MG63 (cell line): ENCODE results near the gene MUC6. TPM values are rescaled to one million over a fixed set of nuclear protein-coding genes. Genes with fewer than 3 reads are reported as not detected.

ENCODE experiments used
- DNase-seq: peaks from one replicate; pipeline ENCODE4 v3.0.0-alpha.2; 2020
- H3K27me3 ChIP-seq: fragments of 250-450 bp; sonication (Bioruptor Pico); 2 replicates; pipeline ENCODE4 v1.5.1; 2020; ENCODE audit warnings: mild to moderate bottlenecking, moderate library complexity
- H3K36me3 ChIP-seq: fragments of 250-450 bp; sonication (Bioruptor Pico); 2 replicates; pipeline ENCODE4 v1.5.1; 2020; ENCODE audit warnings: mild to moderate bottlenecking, moderate library complexity
- H3K4me3 ChIP-seq: fragments of 250-450 bp; sonication (Bioruptor Pico); 2 replicates; pipeline ENCODE4 v1.5.1; 2020; ENCODE audit warnings: mild to moderate bottlenecking, moderate library complexity
- H3K9me3 ChIP-seq: fragments of 250-450 bp; sonication (Bioruptor Pico); 2 replicates; pipeline ENCODE4 v1.5.1; 2020; ENCODE audit warnings: mild to moderate bottlenecking, moderate library complexity
- total RNA-seq: library from RNA; depleted of rRNA; stranded (reverse); fragments of >200 nt; shearing (Covaris generic); gene quantifications from 2 replicates; pipeline ENCODE4 v1.2.3, GENCODE V29; 2014; ENCODE audit warnings: low replicate concordance

Gene MUC6
- total RNA-seq, 1 experiment from 2014 or later = not detected

DNA sequence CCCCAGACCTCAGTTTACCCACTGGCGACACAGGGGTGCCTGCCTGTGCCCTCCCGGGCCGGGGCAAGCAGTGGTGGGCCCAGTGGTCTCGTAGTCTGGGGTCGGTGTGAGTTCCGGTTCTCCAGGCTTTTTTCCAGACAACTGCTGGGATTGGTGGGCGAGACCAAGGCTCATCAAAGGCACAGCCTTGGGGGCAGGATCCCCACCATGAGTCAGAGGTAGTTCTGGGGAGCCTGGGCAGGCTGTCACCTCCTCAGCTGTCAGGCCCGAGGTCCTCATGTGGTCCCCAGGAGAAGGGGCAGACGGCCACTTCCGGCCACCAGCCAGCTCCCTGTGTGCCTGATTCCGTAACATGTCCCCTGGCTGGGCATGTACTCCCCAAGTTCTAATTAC is 37.3 kb upstream of the MUC6 start:
- no peak for DNase-seq
- H3K36me3 ChIP-seq = no peaks in the 10 kb centered on the region
- H3K9me3 ChIP-seq = no peaks in the 10 kb centered on the region
- no peak overlapping the region for H3K4me3 ChIP-seq
- no peaks in the 10 kb centered on the region for H3K27me3 ChIP-seq

DNA sequence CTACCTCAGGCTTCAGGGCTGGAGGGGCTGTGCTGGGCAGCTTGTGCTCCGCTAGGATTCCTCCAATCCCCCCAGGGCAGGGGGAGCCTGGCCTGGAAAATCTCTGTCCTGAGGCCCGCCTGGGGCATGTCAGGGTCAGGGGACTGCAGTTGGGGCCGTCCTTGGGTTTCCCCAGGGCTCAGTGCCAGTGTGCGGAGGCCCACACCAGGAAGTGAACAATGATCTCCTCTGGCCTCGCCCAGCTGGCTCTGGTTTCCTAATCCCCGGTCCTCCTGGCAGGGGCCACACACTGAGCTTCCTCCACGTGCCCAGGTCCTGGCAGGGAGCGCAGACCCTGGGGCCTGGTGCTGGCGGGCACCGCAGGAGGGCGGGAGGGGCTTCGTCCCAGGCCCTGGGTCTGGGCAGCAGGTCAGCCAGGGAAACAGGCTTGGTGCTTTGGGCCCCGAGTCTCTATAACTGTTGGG is 36.8 kb upstream of the MUC6 start:
- no peak overlapping the region for H3K4me3 ChIP-seq
- peaks cover 2% of the 10 kb centered on the region; the same call in 1 of the 2 replicates for H3K27me3 ChIP-seq
- no peaks in the 10 kb centered on the region for H3K36me3 ChIP-seq
- peak; percentile 95 for DNase-seq
- H3K9me3 ChIP-seq = no peaks in the 10 kb centered on the region

DNA sequence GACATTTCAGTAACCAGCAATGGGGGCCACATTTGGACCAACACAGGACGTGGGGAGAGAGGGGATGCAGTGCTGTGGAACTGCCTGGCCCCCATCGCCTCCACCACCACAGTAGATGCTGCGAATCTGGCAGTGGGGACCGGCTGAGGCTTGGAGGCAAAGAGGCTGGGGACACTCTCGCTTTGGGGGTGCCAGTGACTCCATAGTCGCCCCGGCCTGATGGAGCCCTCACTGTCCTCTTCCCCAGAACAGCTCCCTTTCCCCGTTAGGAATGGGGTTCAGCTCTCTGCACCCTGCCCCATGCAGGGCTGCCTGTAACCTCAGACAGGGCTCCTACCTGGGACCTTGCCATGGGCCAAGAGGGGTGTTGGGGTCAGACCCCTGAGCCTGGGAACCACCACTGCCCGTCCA is 36.3 kb upstream of the MUC6 start:
- Histone ChIP-seq H3K36me3 (no peaks in the 10 kb centered on the region), H3K9me3 (no peaks in the 10 kb centered on the region), H3K4me3 (no peak overlapping the region), H3K27me3 (peaks cover 6% of the 10 kb centered on the region)
- no peak for DNase-seq

DNA sequence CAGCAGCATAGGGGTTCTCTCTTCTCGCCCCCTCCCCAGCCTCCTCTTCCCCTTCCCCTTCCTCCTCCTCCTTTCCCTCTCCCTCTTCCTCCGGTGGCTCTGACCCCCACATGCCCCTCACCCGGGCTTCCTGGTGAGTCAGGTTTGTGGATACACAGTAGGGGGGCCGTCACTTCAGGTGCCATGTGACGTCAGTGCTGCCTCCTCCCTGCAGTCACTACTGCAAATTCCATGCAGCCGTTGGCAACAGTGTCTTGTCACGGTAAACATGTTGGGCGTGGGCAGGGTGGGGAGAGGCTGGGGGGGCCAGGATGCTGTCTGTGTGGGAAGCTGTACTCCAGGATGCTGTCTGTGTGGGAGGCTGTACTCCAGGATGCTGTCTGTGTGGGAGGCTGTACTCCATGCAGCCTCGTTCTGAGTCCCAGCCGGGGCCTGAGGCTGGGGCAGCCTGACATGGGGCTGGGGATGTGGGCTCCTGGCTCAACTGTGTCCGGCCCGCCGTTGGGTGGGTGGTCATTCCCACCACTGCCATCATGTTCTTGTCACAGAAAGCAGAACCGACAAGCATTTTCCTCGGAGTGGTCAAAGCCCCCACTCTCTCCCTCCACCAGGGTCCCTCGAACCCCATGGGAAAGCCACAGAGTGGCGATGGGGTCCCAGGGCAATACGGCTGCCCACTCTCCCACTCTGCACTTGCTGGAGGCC is 35.8 kb upstream of the MUC6 start:
- Histone ChIP-seq H3K27me3 (peaks cover 10% of the 10 kb centered on the region), H3K4me3 (no peak overlapping the region), H3K9me3 (no peaks in the 10 kb centered on the region), H3K36me3 (no peaks in the 10 kb centered on the region)
- DNase-seq = peak; percentile 28

DNA sequence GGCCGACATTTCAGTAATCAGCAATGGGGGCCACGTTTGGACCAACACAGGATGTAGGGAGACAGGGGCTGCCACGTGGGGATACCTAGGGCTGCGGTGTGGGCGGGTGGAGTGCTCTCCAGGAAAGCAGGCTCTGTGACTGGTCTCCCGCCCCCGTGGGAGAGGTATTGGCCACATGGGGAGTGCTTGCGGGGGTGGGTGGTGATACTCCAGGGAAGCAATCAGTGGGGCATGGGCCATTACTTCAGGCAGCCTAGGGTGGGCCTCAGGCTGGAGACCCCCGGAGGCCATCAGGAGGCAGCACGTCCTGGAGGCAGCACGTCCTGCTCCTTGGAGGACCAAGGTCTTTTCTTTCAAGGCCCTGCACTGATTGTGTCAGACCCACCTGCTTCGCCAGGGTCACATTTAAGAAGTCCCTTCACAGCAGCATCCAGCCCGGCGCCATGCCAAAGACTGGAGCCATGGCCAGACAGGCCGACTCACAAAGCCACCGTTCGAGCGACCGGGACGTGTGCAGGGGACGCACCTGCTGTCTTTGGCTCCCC is 35.1 kb upstream of the MUC6 start:
- Histone ChIP-seq H3K4me3 (no peak overlapping the region), H3K36me3 (no peaks in the 10 kb centered on the region), H3K27me3 (peaks cover 12% of the 10 kb centered on the region), H3K9me3 (no peaks in the 10 kb centered on the region)
- DNase-seq = no peak

DNA sequence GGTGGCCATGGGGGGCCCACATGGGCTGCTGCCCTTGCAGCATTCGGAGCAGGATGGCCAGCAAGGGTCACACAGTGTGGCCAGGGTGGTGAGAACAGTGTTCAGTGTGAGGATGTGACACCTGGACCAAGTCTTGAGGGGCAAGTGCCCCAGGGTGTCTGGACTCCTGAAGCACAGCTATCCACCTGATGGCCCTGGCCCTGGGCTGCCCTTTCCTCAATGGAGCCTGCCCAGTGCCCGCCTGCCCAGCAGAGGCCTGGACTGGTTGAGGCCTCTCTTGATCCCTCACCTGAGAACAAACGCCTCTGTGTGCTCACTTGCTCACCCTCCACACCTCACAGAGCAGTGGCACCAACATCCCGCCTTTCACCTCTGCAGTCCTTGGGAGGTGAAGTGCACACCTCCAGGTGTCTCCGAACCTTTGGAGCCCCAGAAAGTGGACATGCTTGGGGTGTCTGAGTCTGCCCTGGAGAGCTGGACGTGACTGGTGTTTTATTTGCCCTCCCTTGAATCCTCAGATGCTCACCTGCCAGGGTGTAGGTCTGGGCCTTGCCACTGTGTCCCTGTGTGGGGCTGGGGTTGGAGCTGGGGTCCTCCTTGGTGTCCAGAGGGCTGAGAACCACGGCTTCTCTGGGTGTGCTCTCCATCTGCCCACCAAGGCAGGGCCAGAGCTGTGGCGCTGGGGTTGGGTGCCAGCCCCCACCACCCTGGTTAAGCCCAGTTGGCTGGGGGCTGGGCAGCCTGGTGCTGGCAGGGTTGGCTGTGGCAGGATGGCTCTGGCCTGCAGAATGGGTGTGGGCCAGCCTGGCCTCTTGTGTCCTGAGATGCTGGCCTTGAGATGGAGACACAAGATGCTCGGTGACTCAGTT is 34.3 kb upstream of the MUC6 start:
- Histone ChIP-seq H3K36me3 (no peaks in the 10 kb centered on the region), H3K27me3 (peaks cover 17% of the 10 kb centered on the region), H3K4me3 (no peak overlapping the region), H3K9me3 (no peaks in the 10 kb centered on the region)
- no peak for DNase-seq

DNA sequence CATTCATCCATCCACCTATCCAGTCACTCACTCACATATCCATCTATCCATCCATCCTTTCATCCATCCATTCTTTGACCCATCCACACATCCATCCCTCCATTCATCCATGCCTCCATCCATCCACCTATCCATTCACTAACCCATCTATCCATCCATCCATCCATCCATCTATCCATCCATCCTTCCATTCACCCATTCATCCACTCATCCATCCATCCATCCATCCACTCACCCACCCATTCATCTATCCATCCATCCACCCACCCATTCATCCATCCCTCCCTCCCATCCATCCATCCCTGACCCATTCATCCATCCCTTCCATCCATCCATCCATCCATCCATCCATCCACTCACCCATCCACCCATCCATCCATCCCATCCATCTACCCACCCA is 33.2 kb upstream of the MUC6 start:
- Histone ChIP-seq H3K4me3 (no peak overlapping the region), H3K36me3 (no peaks in the 10 kb centered on the region), H3K27me3 (peaks cover 21% of the 10 kb centered on the region), H3K9me3 (no peaks in the 10 kb centered on the region)
- no peak for DNase-seq

DNA sequence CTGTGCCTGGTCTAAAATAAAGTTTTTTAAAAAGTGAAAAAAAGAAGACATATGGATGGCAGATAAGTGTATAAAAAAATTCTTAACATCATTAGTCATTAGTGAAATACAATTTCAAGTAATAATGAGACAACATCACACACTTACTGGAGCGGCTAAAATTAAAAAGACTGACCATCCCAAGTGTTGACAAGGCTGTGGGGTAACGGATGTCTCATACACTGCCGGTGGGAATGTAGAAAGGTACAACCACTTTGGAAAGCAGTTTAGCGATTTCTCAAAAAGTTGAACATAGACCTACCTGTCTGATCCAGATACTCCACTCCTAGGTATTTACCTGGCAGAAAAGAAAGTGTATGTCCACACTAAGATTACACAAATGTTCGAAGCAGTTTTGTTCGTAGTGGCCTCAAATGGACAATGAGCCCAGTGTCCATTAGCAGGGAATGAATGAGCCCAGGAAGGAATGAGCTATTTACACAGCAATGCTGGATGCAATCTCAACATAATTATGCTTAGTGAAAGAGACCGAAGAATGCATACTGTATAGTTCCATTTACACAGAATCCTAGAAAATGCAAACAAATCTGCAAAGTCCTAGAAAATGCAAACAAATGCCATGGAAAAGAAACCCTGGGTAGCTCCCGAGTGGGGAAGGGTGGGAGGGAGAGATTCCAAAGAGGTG is 31.4 kb upstream of the MUC6 start:
- Histone ChIP-seq H3K27me3 (peaks cover 24% of the 10 kb centered on the region), H3K36me3 (no peaks in the 10 kb centered on the region), H3K4me3 (no peak overlapping the region), H3K9me3 (peaks cover 4% of the 10 kb centered on the region)
- DNase-seq = no peak

DNA sequence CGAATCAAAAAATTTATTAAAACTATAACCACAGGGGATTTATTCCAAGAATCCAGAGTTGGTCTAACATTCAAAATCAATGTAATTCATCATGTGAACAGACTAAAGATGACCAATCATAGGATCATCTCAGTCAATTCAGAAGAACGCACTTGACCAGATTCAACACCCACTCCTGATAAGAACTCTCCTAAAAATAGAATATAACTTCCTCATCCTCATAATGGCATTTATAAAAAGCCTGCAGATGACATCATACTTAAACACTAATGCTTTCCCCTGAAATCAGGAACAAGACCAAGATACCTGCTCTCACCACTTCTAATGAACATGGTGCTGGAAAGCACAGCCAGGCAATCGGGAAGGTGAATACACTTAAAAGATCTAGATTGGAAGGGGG is 27.6 kb upstream of the MUC6 start:
- no peak for DNase-seq
- no peak overlapping the region for H3K4me3 ChIP-seq
- no peaks in the 10 kb centered on the region for H3K36me3 ChIP-seq
- H3K9me3 ChIP-seq = peaks cover 18% of the 10 kb centered on the region
- H3K27me3 ChIP-seq = peaks cover 24% of the 10 kb centered on the region

DNA sequence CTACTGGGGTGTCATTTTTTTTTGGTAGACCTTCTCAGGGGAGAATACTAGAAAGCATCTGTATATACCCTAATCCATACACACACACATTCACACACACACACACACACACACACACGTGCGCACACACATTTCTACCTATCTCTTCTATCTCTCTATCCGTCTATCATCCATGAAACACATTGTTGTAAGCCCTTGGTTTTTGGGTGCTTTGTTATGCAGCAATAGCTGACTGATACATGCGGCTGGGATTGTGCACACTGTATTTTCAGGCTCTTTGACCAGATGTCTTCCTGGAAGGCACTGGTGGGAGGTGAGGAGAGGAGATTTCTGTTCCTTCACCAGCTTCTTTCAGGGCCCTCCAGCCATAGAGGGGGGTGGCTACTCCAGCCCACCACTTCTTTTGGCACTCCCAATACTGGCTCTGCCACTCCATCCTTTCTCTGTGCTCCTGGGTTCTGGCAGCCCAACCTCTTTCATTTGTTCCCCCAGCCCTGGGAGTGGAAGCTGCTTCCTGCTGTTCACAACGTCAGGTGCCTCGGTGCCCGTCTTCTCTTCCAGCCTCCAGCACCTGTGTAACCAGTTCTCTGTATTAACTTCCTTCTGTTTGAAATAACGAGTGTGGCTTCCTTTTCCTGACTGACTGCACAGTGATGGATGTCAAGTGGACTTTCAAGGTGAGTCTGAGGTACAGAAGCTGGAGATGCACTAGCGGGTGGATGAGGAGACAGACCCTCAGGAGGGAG is 25.7 kb upstream of the MUC6 start:
- no peak overlapping the region for H3K4me3 ChIP-seq
- H3K9me3 ChIP-seq = peaks cover 18% of the 10 kb centered on the region
- no peak for DNase-seq
- peaks cover 14% of the 10 kb centered on the region for H3K27me3 ChIP-seq
- no peaks in the 10 kb centered on the region for H3K36me3 ChIP-seq

DNA sequence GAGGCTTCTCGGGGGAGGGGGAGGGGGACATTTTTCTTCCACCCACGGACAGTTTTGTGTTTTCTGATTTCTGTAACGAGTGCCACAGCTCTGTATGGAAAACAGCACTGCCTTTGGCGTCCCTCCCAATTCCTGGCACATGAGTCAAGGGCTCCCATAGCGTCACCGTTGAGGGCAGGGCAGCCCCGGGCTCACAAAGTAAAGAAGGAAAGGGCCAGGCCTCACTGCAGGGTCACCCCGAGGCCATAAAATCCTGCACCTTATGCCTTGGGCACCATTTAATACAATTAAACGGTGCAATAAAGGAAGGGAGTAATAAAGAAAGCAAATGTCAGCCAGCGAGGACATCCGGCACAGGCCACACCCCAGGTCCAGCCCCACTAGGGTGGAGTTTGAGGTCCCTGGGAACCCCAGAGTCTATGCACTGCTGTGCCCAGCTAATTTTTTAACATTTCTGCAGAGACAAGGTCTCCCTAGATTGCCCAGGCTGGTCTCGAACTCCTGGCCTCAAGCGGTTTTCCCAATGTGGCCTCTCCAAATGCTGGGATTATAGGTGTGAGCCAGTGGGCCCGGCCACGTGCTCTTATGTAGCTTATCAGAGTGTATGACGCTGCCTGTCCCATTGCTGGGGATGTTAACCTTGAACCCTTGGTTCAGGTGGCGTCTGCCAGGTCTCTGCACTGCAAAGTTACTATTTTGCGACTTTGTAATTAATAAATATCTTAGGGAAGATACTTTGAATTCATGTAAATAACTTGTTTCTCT is 24.5 kb upstream of the MUC6 start:
- H3K4me3 ChIP-seq = no peak overlapping the region
- peaks cover 18% of the 10 kb centered on the region for H3K9me3 ChIP-seq
- H3K27me3 ChIP-seq = peaks cover 9% of the 10 kb centered on the region
- DNase-seq = peak; percentile 84
- no peaks in the 10 kb centered on the region for H3K36me3 ChIP-seq

DNA sequence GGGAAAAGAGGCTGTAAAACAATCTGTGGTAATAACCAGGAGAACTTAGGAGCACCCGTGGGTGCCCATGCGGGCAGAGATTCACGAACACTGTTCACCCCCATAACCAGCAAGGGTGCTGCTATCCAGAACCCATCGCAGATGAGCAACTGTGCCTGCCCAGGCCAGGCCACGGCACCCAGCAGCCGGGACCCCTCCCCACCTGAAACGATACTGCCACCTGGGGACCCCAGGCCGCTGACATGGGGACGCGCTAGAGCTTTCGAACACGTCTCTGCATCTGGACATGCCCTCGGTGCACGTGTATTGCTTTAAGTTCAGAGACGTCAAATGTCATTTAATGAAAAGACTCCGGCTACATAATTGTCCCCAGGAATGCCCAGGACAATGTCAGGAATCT is 23.9 kb upstream of the MUC6 start:
- H3K4me3 ChIP-seq = no peak overlapping the region
- H3K36me3 ChIP-seq = no peaks in the 10 kb centered on the region
- H3K27me3 ChIP-seq = peaks cover 3% of the 10 kb centered on the region; the same call in 1 of the 2 replicates
- no peak for DNase-seq
- H3K9me3 ChIP-seq = peaks cover 18% of the 10 kb centered on the region

DNA sequence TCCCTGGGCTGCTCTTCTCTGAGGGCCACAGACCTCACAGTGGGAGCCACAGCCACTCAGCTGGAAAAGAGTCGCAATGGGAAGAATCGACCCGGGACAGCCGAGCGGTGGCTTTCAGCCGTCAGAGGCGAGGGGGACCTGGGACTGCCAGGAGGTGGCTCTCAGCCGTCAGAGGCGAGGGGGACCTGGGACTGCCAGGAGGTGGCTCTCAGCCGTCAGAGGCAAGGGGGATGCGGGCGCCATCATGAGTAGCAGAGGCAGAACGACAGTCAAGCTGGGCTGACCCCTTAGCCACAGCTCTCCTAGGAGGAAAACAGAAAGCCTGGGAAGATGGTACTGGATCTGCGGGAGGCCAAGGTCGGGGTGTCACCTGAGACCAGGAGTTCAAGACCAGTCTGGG is 23.2 kb upstream of the MUC6 start:
- H3K36me3 ChIP-seq = no peaks in the 10 kb centered on the region
- DNase-seq = no peak
- 0 out of 2 replicates have a peak, but pooled peaks cover 3% of the 10 kb centered on the region for H3K27me3 ChIP-seq

DNA sequence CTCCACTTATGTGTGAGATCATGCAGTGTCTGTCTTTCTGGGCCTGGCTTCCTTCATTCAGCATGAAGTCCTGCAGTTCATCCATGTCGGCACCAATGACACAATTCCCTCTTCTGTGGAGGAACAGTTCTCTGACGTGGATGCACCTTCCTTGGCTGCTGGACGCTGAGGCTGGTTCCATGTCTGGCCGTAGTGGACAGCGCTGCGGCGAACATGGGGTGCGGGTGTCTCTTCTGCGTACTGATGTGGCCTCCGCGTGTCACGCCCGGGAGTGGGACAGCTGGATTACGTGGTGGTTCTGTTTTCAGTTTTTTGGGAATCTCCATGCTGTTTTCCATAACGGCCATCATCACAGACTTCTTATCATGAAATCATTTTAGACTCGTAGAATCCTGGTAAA is 21.3 kb upstream of the MUC6 start:
- peaks cover 13% of the 10 kb centered on the region for H3K9me3 ChIP-seq
- H3K4me3 ChIP-seq = no peak overlapping the region
- no peaks in the 10 kb centered on the region for H3K27me3 ChIP-seq
- no peaks in the 10 kb centered on the region for H3K36me3 ChIP-seq
- DNase-seq = no peak

More for the DNA sequence above, 23.2 kb upstream of the MUC6 start:
- H3K9me3 ChIP-seq = peaks cover 18% of the 10 kb centered on the region
- H3K4me3 ChIP-seq = no peak overlapping the region

DNA sequence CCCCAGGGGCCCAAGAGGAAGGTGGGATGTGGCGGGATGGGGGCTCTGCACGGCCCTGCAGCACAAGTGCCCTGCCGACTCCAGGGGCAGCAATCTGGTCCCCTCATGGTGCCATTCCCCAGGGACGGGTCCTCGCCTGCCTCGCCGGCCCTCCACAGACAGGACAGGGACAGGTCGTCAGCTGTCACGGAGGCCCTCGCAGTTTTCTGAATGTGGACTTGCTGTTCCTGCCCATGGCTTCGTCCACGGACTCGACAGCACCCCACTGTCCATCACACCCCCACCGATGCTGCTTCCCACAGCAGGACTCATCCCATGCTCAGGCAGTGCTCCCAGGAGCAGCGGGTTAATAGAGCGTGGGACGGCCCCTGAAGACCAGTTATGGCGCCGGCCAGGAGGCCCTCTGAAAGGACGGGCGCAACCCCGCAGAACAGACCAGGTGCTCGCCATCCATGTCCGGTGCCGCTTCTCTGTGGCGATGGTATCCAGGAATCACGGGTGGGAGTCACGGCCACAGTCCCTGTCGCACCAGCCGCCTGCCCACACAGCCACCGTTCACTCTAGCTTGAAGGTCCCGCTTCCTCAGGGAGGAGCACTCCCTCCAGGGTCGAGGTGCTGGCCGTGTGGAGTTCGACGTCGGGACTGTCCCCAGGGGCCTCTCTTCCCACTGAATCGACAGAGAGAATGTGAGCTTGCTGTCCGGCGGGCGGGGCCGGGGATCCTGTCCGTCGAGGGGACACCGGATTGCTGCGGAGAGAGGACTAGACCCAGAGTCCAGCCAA is 19.7 kb upstream of the MUC6 start:
- no peak overlapping the region for H3K4me3 ChIP-seq
- no peaks in the 10 kb centered on the region for H3K27me3 ChIP-seq
- H3K9me3 ChIP-seq = no peaks in the 10 kb centered on the region
- no peaks in the 10 kb centered on the region for H3K36me3 ChIP-seq
- no peak for DNase-seq
